Measurements from ENCODE around the gene UPP1.

DNA sequence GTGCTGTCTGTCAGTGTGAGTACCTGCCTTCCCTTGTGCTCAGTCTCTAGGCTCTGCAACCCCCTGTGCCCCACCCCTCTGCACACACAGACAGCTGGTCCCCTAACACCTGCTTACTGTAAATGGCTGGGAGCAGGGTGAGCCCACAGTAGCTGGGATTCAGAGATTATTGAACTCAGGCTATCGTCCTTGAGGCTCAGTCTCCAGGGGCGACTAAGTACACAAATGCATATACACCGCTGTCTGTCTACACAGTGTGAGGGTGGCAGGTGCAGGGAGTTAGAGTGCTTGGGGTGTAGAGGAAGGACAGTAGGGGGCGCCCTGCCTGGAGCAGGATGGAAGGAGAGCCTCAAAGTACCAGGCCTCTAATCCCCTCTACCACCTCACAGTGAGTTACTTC is 12.9 kb downstream of the UPP1 start:
- TF ChIP-seq, protein P1, sequence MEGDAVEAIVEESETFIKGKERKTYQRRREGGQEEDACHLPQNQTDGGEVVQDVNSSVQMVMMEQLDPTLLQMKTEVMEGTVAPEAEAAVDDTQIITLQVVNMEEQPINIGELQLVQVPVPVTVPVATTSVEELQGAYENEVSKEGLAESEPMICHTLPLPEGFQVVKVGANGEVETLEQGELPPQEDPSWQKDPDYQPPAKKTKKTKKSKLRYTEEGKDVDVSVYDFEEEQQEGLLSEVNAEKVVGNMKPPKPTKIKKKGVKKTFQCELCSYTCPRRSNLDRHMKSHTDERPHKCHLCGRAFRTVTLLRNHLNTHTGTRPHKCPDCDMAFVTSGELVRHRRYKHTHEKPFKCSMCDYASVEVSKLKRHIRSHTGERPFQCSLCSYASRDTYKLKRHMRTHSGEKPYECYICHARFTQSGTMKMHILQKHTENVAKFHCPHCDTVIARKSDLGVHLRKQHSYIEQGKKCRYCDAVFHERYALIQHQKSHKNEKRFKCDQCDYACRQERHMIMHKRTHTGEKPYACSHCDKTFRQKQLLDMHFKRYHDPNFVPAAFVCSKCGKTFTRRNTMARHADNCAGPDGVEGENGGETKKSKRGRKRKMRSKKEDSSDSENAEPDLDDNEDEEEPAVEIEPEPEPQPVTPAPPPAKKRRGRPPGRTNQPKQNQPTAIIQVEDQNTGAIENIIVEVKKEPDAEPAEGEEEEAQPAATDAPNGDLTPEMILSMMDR (IDR thresholded peaks at IDR 0.05): peak in 2 of 6 experiments; percentile 8 to 16
- TF ChIP-seq POLR2A (IDR thresholded peaks at IDR 0.05): no peak

Measured in Peyer's patch (tissue), 4 donors.